A549 (cell line): ENCODE results near the gene DCTN3. TPM values are rescaled to one million over a fixed set of nuclear protein-coding genes. Genes with fewer than 3 reads are reported as not detected.

Experiments used
- ATAC-seq, 2 experiments: fragments of 200-7000 bp in 1 of 2; fragments of >200 bp in 1 of 2; cut with Nextera tagmentation in 1 of 2; cut with Tn5 transposase in 1 of 2; 3 replicates each; pipeline versions ENCODE4 v1.8.0 to v1.9.1; 2018 to 2020; ENCODE audit warnings: mild to moderate bottlenecking in 1 of 2, moderate library complexity in 1 of 2
- CTCF ChIA-PET: fragments of 300-600 bp; sonication (Branson Sonifier 250); formaldehyde crosslinking; extraction: SDS; loops from one replicate; lab custom pipeline; 2021; ENCODE audit warnings: antibody characterized with exemption, inconsistent platforms; lab: Yijun Ruan, JAX
- POLR2A ChIA-PET: fragments of 350-600 bp; formaldehyde crosslinking; extraction: SDS; loops from one replicate; lab custom pipeline; 2021; ENCODE audit warnings: antibody characterized with exemption, inconsistent platforms; lab: Yijun Ruan, JAX
- DNase-seq, 2 experiments: peaks; one replicate each; pipeline versions ENCODE4 v3.0.0 to v3.0.0-alpha.2; 2011 to 2016; ENCODE audit warnings: low read depth in 1 of 2, low spot score in 1 of 2
- FAIRE-seq: peaks from 2 replicates; lab custom pipeline; 2011; peaks lifted over from hg19 to GRCh38; lab: Jason Lieb, UNC
- H3K27ac ChIP-seq, 2 experiments: fragments of >200 bp; sonication (Bioruptor Twin); formaldehyde crosslinking; 3 replicates each; pipeline ENCODE4 v1.5.1; 2016 to 2017
- H3K4me1 ChIP-seq: fragments of >200 bp; sonication (Bioruptor Twin); formaldehyde crosslinking; 3 replicates; pipeline ENCODE4 v1.6.1; 2016
- H3K4me2 ChIP-seq: fragments of >200 bp; sonication (Bioruptor Twin); formaldehyde crosslinking; 3 replicates; pipeline ENCODE4 v1.6.1; 2016
- H3K4me3 ChIP-seq: fragments of >200 bp; sonication (Bioruptor Twin); formaldehyde crosslinking; 3 replicates; pipeline ENCODE4 v1.5.1; 2016
- H3K9me3 ChIP-seq: fragments of >200 bp; sonication (Bioruptor Twin); formaldehyde crosslinking; 3 replicates; pipeline ENCODE4 v1.6.1; 2016
- CBX2 ChIP-seq: fragments of 200-600 bp; sonication (generic); IDR thresholded peaks from 2 replicates; pipeline ENCODE4 v1.6.1; 2016; ENCODE audit warnings: low read depth, mild to moderate bottlenecking, borderline replicate concordance
- CHD4 ChIP-seq: fragments of 200-600 bp; sonication (generic); IDR thresholded peaks from 2 replicates; pipeline ENCODE4 v1.6.1; 2016; ENCODE audit warnings: antibody characterized with exemption, mild to moderate bottlenecking, borderline replicate concordance
- E2F6 ChIP-seq: IDR thresholded peaks from 2 replicates; pipeline ENCODE4 v1.6.1; 2012; ENCODE audit warnings: low read depth, borderline replicate concordance
- EHF ChIP-seq: fragments of 250-450 bp; sonication (Bioruptor Pico); IDR thresholded peaks from 2 replicates; pipeline ENCODE4 v1.5.0; 2020; ENCODE audit warnings: mild to moderate bottlenecking
- ESRRA ChIP-seq: fragments of 150-350 bp; IDR thresholded peaks from 2 replicates; pipeline ENCODE4 v1.6.1; 2014; ENCODE audit warnings: mild to moderate bottlenecking, low read length, borderline replicate concordance
- FOSB ChIP-seq: fragments of 250-450 bp; sonication (Bioruptor Pico); IDR thresholded peaks from 2 replicates; pipeline ENCODE4 v1.5.0; 2020; ENCODE audit warnings: mild to moderate bottlenecking, moderate library complexity
- GATA3 ChIP-seq: IDR thresholded peaks from 2 replicates; pipeline ENCODE4 v1.6.1; 2012; ENCODE audit warnings: borderline replicate concordance
- HMGXB4 ChIP-seq: fragments of 250-450 bp; sonication (Bioruptor Pico); IDR thresholded peaks from 2 replicates; pipeline ENCODE4 v1.5.0; 2021; ENCODE audit warnings: mild to moderate bottlenecking, moderate library complexity, borderline replicate concordance
- JUN ChIP-seq, 2 experiments: fragments of >200 bp; sonication (Bioruptor Twin); formaldehyde crosslinking; IDR thresholded peaks; 2 replicates in 1 of 2; 3 replicates in 1 of 2; pipeline ENCODE4 v1.6.1; 2016 to 2017
- MAZ ChIP-seq: fragments of 150-350 bp; IDR thresholded peaks from 2 replicates; pipeline ENCODE4 v1.6.1; 2014; ENCODE audit warnings: antibody characterized with exemption, low read depth, low read length, borderline replicate concordance
- NPAS2 ChIP-seq: fragments of 250-450 bp; sonication (Bioruptor Pico); IDR thresholded peaks from 2 replicates; pipeline ENCODE4 v1.8.0; 2022; ENCODE audit warnings: mild to moderate bottlenecking, moderate library complexity, borderline replicate concordance
- PHF8 ChIP-seq: fragments of 200-600 bp; sonication (generic); IDR thresholded peaks from 2 replicates; pipeline ENCODE4 v1.6.1; 2016; ENCODE audit warnings: low read depth, mild to moderate bottlenecking, antibody characterized with exemption, moderate library complexity, borderline replicate concordance
- RARB ChIP-seq: fragments of 250-450 bp; sonication (Bioruptor Pico); IDR thresholded peaks from 2 replicates; pipeline ENCODE4 v1.8.0; 2021; ENCODE audit warnings: mild to moderate bottlenecking, moderate library complexity
- REST ChIP-seq: fragments of 200-600 bp; sonication (generic); IDR thresholded peaks from 2 replicates; pipeline ENCODE4 v1.6.1; 2016; ENCODE audit warnings: antibody characterized with exemption, mild to moderate bottlenecking, moderate library complexity
- RNF2 ChIP-seq: fragments of 200-600 bp; sonication (generic); IDR thresholded peaks from 2 replicates; pipeline ENCODE4 v1.6.1; 2016; ENCODE audit warnings: low read depth, mild to moderate bottlenecking, antibody characterized with exemption, moderate library complexity, borderline replicate concordance
- WGBS: methylation state at CpG from one replicate; pipeline ENCODE4 v1.1.6; 2017; ENCODE audit errors: missing lambda C conversion rate; 5-methylcytosine and 5-hydroxymethylcytosine counted together
- polyA plus RNA-seq, 4 experiments: library from polyadenylated mRNA; depleted of rRNA in 3 of 4; stranded (reverse); fragments of >200 nt; fragmentation: RNase III in 1 of 4; extraction: RNeasy Plus Mini Kit Qiagen cat#74134 plus additional on column Dnase treatment in 1 of 4; gene quantifications; 2 replicates in 3 of 4; 3 replicates in 1 of 4; pipeline ENCODE4 v1.2.3, GENCODE V29; 2011 to 2017
- TF ChIP-seq, protein P1 (sequence below): fragments of 250-450 bp; sonication (Bioruptor Pico); IDR thresholded peaks from 2 replicates; pipeline ENCODE4 v1.5.0; 2020; ENCODE audit warnings: low read depth, mild to moderate bottlenecking, moderate library complexity

DCTN3 gene
- polyA plus RNA-seq, 2 of the 4 experiments (the other 2 are of a cell fraction): 74.3 to 92.9 TPM

DNA sequence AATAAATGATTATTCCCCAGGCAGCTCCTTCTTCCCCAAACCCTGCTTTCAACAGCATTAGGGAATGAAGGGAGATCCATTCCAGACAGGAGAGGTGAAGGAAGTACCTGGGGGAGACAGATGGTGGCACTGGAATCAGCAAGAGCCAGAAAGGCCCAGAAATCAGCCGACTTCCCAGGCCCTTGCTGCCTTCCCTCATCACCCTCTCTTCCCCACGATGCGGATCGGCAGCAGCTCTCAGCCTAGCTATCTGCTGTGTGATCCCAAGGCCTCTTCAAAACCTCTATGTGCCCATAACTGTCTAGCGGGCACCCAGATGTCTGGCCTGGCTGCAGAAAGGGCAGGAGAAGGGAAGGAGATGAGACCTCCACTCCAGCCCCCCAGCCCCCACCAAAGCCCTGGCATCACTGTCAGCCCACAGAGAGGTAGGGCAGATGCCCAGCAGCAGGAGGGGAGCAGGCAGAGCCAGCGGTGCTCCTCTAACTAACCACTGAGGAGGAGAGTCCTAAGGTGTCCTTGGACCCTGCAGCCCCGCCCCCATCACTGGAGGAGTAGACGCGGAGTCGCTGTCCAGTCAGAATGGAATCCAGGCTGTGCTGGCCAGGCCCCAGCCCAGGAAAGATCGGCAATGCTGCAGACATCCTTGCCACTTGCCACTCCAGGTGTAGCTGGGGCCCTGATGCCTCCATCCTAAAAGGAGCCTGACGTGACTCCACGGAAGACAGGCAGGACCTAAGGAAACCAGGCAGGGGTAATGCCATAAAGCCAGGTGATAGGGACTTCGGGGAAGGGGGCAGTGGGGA, 43.5 kb downstream of the DCTN3 start:
- peaks cover 13% of the 10 kb centered on the region for H3K4me1 ChIP-seq
- H3K9me3 ChIP-seq: no peaks in the 10 kb centered on the region
- no peak overlapping the region for H3K4me3 ChIP-seq
- ATAC-seq: no peak
- 83% methylated on average over 10 of the region's 14 CpGs for WGBS
- ChIA-PET CTCF (interaction anchor here (0.9 to 17.1 kb wide), 9 partner anchors 8 to 198 kb away, joined by 3 to 168 read pairs (median 5); no protein-coding TSS in a partner anchor), POLR2A (no interaction called here)
- H3K4me2 ChIP-seq: no peak overlapping the region
- FAIRE-seq: no peak
- H3K27ac ChIP-seq: no peak overlapping the region
- DNase-seq: no peak
- no peak for TF ChIP-seq MAZ
- no peak for TF ChIP-seq E2F6
- no peak for TF ChIP-seq ESRRA
- no peak for TF ChIP-seq HMGXB4 (CRISPR knock-in tag)
- TF ChIP-seq PHF8: no peak
- TF ChIP-seq CHD4: no peak
- no peak for TF ChIP-seq NPAS2
- no peak for TF ChIP-seq EHF (CRISPR knock-in tag)

GRCh38 chr9:34575862-34576596, 44.3 kb downstream of the DCTN3 start:
- no peak overlapping the region for H3K4me2 ChIP-seq
- no peak for TF ChIP-seq CBX2
- TF ChIP-seq GATA3: no peak
- TF ChIP-seq, protein P1, sequence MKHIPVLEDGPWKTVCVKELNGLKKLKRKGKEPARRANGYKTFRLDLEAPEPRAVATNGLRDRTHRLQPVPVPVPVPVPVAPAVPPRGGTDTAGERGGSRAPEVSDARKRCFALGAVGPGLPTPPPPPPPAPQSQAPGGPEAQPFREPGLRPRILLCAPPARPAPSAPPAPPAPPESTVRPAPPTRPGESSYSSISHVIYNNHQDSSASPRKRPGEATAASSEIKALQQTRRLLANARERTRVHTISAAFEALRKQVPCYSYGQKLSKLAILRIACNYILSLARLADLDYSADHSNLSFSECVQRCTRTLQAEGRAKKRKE (CRISPR knock-in tag): no peak
- no peak for TF ChIP-seq REST
- TF ChIP-seq RNF2: no peak
- no peak for TF ChIP-seq JUN (IDR thresholded peaks at IDR 0.05)
- TF ChIP-seq FOSB (CRISPR knock-in tag): no peak
- no peak for TF ChIP-seq RARB
- TF ChIP-seq, all 56 proteins: peak for 0
- WGBS: 67% methylated on average over 21 of the region's 21 CpGs
- DNase-seq (no peak), ATAC-seq (no peak), FAIRE-seq (no peak)
- POLR2A ChIA-PET: no interaction called here
- H3K4me3 ChIP-seq: no peak overlapping the region
- H3K4me1 ChIP-seq: peaks cover 20% of the 10 kb centered on the region
- H3K27ac ChIP-seq: no peak overlapping the region
- CTCF ChIA-PET: interaction anchor here (0.9 to 17.1 kb wide), 10 partner anchors 9 to 198 kb away, joined by 3 to 168 read pairs (median 4); no protein-coding TSS in a partner anchor
- no peaks in the 10 kb centered on the region for H3K9me3 ChIP-seq
